Tibial nerve (tissue), 4 donors: ENCODE results near the gene ERVK3-1.

Experiments used
- CTCF ChIP-seq, 5 experiments: fragments of 200-600 bp in 3 of 5; fragments of 450-650 bp in 2 of 5; sonication (generic) in 3 of 5; IDR thresholded peaks; one replicate each; pipeline ENCODE4 v1.5.1; 2016 to 2019; ENCODE audit warnings: antibody characterized with exemption in 5 of 5, mild to moderate bottlenecking in 3 of 5, moderate library complexity in 2 of 5
- EP300 ChIP-seq, 2 donors: sonication (generic); formaldehyde crosslinking; IDR thresholded peaks; one replicate each; pipeline ENCODE4 v1.6.1; 2017; ENCODE audit warnings: antibody characterized with exemption in 2 of 2, mild to moderate bottlenecking in 1 of 2

DNA sequence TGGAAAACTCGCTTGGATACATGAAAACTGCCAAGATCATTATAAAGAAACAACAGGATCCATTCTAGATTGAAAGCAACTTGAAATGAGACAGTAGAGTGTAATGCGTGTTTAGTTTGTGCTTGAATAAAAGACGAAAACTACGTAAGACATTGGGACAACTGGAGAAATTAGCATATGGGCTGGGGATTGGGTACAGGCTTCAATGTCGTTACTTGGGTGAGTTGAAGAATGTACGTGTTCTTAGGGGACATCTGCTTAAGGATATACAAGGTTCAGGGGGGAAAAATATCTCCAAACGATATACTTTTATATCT lies 471 bp upstream of the ERVK3-1 start:
- TF ChIP-seq CTCF (IDR thresholded peaks at IDR 0.05): no peak
- TF ChIP-seq EP300 (IDR thresholded peaks at IDR 0.05): no peak
